DOHH2 (cell line): ENCODE data around the gene CSF3.

ENCODE experiments used
- H3F3A ChIP-seq: fragments of 200-600 bp; sonication (generic), shearing (Covaris generic); 2 replicates; pipeline ENCODE4 v1.6.0; 2016; ENCODE audit warnings: antibody characterized with exemption, mild to moderate bottlenecking; ENCODE audit not compliant: control insufficient read depth, insufficient read depth
- H3K27ac ChIP-seq: fragments of 200-600 bp; sonication (generic); 2 replicates; pipeline ENCODE4 v1.5.1; 2014; ENCODE audit warnings: low read depth, mild to moderate bottlenecking, low read length, moderate library complexity
- H3K27me3 ChIP-seq: fragments of 200-600 bp; sonication (generic); 2 replicates; pipeline ENCODE4 v1.6.1; 2014; ENCODE audit warnings: mild to moderate bottlenecking, low read length, mixed read lengths; ENCODE audit not compliant: control insufficient read depth
- H3K36me3 ChIP-seq: fragments of 200-600 bp; sonication (generic); 2 replicates; pipeline ENCODE4 v1.6.1; 2014; ENCODE audit warnings: mild to moderate bottlenecking, low read length, moderate library complexity, mixed read lengths; ENCODE audit not compliant: control insufficient read depth
- H3K4me1 ChIP-seq: fragments of 200-600 bp; sonication (generic); 2 replicates; pipeline ENCODE4 v1.6.1; 2014; ENCODE audit warnings: mild to moderate bottlenecking, low read length, mixed read lengths; ENCODE audit not compliant: control insufficient read depth
- H3K4me2 ChIP-seq: fragments of 200-600 bp; sonication (generic); 2 replicates; pipeline ENCODE4 v1.6.0; 2014; ENCODE audit warnings: mild to moderate bottlenecking, low read length, moderate library complexity
- H3K4me3 ChIP-seq: fragments of 200-600 bp; sonication (generic); 2 replicates; pipeline ENCODE4 v1.5.1; 2014; ENCODE audit warnings: mild to moderate bottlenecking, low read length, mixed read lengths
- H3K79me2 ChIP-seq: fragments of 200-600 bp; sonication (generic); 2 replicates; pipeline ENCODE4 v1.6.1; 2014; ENCODE audit warnings: mild to moderate bottlenecking, low read length, mixed read lengths; ENCODE audit not compliant: control insufficient read depth
- H3K9me2 ChIP-seq: fragments of 200-600 bp; sonication (generic); replicated peaks from 2 replicates; pipeline ENCODE4 v1.6.1; 2014; ENCODE audit warnings: mild to moderate bottlenecking, low read length, mixed read lengths; ENCODE audit not compliant: control insufficient read depth
- H3K9me3 ChIP-seq: fragments of 200-600 bp; sonication (generic); 2 replicates; pipeline ENCODE4 v1.6.1; 2014; ENCODE audit warnings: antibody characterized with exemption, low read length, mixed read lengths; ENCODE audit not compliant: control insufficient read depth, insufficient read depth
- H4K20me1 ChIP-seq: fragments of 200-600 bp; sonication (generic); 2 replicates; pipeline ENCODE4 v1.6.0; 2014; ENCODE audit warnings: low read depth, mild to moderate bottlenecking, antibody characterized with exemption, low read length, moderate library complexity; ENCODE audit not compliant: control insufficient read depth, insufficient read depth
- EZH2phosphoT487 ChIP-seq: fragments of 200-600 bp; sonication (generic); IDR thresholded peaks from 2 replicates; pipeline ENCODE4 v1.6.1; 2017; ENCODE audit warnings: borderline replicate concordance, mild to moderate bottlenecking, antibody characterized with exemption, low read length, moderate library complexity, mixed read lengths
- TF ChIP-seq, protein P1 (sequence below): fragments of 200-600 bp; sonication (generic); IDR thresholded peaks from one replicate; pipeline ENCODE4 v1.5.1; 2014; ENCODE audit warnings: antibody characterized with exemption, mild to moderate bottlenecking, low read depth, low read length; ENCODE audit not compliant: poor library complexity, severe bottlenecking

The CSF3 gene

DNA sequence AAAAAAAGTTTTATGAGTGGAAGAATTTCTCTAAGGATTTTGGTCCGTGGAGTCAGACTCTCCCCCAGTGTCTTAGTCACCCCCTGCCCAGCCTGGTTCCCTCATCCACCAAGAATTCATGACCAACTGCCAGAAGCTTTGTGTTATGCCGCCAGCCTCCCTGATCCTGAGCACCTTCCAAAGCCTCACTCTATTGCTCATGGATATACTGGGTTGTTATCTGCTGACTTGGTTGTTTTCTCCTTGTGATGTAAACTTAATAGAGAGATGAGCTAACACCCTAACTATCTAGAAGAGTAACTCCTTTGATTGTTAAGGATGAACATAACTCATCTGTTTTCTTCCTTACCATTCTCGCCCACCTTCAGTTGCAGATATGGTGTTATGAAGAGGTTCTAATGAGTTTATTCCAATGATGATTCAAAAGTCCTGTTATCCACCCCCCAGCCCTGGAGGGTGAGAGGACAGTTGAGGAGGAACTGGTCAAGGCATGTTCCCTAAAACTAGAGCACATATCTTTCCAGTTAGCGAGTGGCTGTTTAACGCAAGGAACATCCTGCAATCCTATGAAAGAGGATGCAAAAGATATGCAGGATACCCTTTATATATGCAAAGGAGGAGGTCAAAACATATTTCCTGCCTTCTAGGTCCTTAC lies 36.1 kb upstream of the CSF3 start:
- Histone ChIP-seq H3K4me3 (peak overlapping the region; percentile 83), H4K20me1 (no peaks in the 10 kb centered on the region; the same call in 1 of the 2 replicates), H3K27ac (no peak overlapping the region), H3K4me2 (peak overlapping the region; percentile 84), H3K9me3 (no peaks in the 10 kb centered on the region), H3K9me2 (no peaks in the 10 kb centered on the region), H3K79me2 (peaks cover 33% of the 10 kb centered on the region), H3K4me1 (peaks cover 23% of the 10 kb centered on the region), H3K36me3 (peaks cover 27% of the 10 kb centered on the region), H3K27me3 (peaks cover 5% of the 10 kb centered on the region), H3F3A (no peaks in the 10 kb centered on the region)
- TF ChIP-seq EZH2phosphoT487, result no peak
- TF ChIP-seq, protein P1, sequence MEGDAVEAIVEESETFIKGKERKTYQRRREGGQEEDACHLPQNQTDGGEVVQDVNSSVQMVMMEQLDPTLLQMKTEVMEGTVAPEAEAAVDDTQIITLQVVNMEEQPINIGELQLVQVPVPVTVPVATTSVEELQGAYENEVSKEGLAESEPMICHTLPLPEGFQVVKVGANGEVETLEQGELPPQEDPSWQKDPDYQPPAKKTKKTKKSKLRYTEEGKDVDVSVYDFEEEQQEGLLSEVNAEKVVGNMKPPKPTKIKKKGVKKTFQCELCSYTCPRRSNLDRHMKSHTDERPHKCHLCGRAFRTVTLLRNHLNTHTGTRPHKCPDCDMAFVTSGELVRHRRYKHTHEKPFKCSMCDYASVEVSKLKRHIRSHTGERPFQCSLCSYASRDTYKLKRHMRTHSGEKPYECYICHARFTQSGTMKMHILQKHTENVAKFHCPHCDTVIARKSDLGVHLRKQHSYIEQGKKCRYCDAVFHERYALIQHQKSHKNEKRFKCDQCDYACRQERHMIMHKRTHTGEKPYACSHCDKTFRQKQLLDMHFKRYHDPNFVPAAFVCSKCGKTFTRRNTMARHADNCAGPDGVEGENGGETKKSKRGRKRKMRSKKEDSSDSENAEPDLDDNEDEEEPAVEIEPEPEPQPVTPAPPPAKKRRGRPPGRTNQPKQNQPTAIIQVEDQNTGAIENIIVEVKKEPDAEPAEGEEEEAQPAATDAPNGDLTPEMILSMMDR, result no peak

DNA sequence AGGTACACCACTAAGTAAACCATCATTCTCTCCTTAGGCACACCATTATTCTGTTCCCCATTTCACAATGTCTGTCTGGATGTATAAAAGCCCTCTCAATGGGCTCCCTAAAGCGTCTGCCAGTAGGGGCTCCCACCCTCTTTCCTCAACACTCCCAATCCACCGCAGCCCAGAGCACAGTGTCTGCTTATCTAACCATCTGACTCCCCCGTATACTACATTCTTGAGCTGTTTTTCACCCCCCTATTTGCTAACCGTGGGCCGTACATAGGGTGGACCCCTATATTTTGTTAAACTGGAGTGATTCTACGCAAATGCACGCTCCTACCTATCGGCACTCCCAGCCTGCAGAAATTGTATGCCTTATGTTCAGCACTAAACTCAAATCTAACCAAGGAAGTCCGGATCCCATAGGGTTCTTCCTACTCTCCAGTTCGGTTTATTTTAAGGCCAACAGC lies 35.3 kb upstream of the CSF3 start:
- H3K9me3 ChIP-seq, result no peaks in the 10 kb centered on the region
- no peaks in the 10 kb centered on the region for H3F3A ChIP-seq
- peak overlapping the region; percentile 84 for H3K4me2 ChIP-seq
- H3K27ac ChIP-seq, result peak overlapping the region; percentile 37
- peak overlapping the region; percentile 83 for H3K4me3 ChIP-seq
- H3K36me3 ChIP-seq, result peaks cover 35% of the 10 kb centered on the region
- no peaks in the 10 kb centered on the region; the same call in 1 of the 2 replicates for H4K20me1 ChIP-seq
- peaks cover 39% of the 10 kb centered on the region for H3K79me2 ChIP-seq
- H3K4me1 ChIP-seq, result peaks cover 23% of the 10 kb centered on the region
- H3K9me2 ChIP-seq, result no peaks in the 10 kb centered on the region
- peaks cover 5% of the 10 kb centered on the region for H3K27me3 ChIP-seq
- TF ChIP-seq, protein P1, result peak; percentile 27
- TF ChIP-seq EZH2phosphoT487, result no peak

DNA sequence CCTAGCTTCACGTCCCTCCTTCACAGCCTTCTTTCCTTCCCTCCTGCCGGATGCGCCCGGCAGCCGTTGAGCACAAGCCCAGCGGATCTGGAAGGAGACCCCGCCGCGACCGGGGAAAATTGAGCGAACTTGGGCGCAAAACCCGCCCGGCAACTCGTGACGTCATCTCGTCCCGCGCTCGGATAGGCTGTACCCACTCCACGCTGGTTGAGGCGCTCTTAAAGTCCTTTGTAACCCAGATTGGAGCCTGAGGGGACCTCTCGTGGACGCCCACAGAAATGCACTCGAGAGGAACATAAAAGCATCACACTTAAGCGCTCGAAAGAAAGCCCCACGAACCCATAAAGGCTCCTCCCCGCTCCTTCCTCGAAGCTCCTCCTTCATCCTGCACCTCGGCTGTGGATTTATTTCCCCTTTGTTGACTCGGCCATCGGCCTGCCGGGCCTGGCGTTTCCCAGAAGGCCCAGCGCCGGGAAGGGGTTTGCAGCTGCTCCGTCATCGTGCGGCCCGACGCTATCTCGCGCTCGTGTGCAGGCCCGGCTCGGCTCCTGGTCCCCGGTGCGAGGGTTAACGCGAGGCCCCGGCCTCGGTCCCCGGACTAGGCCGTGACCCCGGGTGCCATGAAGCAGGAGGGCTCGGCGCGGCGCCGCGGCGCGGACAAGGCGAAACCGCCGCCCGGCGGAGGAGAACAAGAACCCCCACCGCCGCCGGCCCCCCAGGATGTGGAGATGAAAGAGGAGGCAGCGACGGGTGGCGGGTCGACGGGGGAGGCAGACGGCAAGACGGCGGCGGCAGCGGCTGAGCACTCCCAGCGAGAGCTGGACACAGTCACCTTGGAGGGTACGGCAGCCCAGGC lies 34.7 kb upstream of the CSF3 start, which contains the start of gene PSMD3:
TSS of gene PSMD3 (plus strand) at position 457 of the 856 bp plus-strand sequence. CDS start at position 621, 164 bp downstream.
- TF ChIP-seq EZH2phosphoT487, result no peak
- TF ChIP-seq, protein P1, result peak; percentile 67
- H3K4me1 ChIP-seq, result peaks cover 23% of the 10 kb centered on the region
- no peaks in the 10 kb centered on the region for H3K9me3 ChIP-seq
- peak within 1 kb of the TSS; percentile 83 for H3K4me3 ChIP-seq
- H3K27me3 ChIP-seq, result peaks cover 4% of the 10 kb centered on the region
- H4K20me1 ChIP-seq, result no peaks in the 10 kb centered on the region; the same call in 1 of the 2 replicates
- H3K4me2 ChIP-seq, result peak within 1 kb of the TSS; percentile 85
- H3K9me2 ChIP-seq, result no peaks in the 10 kb centered on the region
- H3K36me3 ChIP-seq, result peaks cover 41% of the 10 kb centered on the region
- H3F3A ChIP-seq, result no peaks in the 10 kb centered on the region
- peak within 1 kb of the TSS; percentile 55 for H3K27ac ChIP-seq
- peaks cover 39% of the 10 kb centered on the region for H3K79me2 ChIP-seq
